Progenitor cell of endocrine pancreas (in vitro differentiated cells): ENCODE data around the gene UTP25. TPM values are rescaled to one million over a fixed set of nuclear protein-coding genes. Genes with fewer than 3 reads are reported as not detected.

Experiments used
- DNase-seq: peaks from one replicate; pipeline ENCODE4 v3.0.0; 2021; ENCODE audit warnings: low spot score; ENCODE audit not compliant: unreplicated experiment
- H3K27ac Mint-ChIP-seq: 2 replicates; pipeline ENCODE4 v1.8.0; 2021; ENCODE audit warnings: mild to moderate bottlenecking, moderate library complexity, mixed read lengths
- H3K27me3 Mint-ChIP-seq: 2 replicates; pipeline ENCODE4 v1.8.0; 2021; ENCODE audit warnings: mixed read lengths
- H3K36me3 Mint-ChIP-seq: 2 replicates; pipeline ENCODE4 v1.8.0; 2022; ENCODE audit warnings: mixed read lengths; ENCODE audit not compliant: insufficient read depth
- H3K4me1 Mint-ChIP-seq: 2 replicates; pipeline ENCODE4 v1.8.0; 2021; ENCODE audit warnings: low read depth, mixed read lengths
- H3K4me3 Mint-ChIP-seq: 2 replicates; pipeline ENCODE4 v1.8.0; 2021; ENCODE audit warnings: low read depth, mild to moderate bottlenecking, moderate library complexity, mixed read lengths
- H3K9me3 Mint-ChIP-seq: 2 replicates; pipeline ENCODE4 v1.8.0; 2021; ENCODE audit warnings: low read depth, mixed read lengths
- total RNA-seq: library from RNA; stranded (reverse); gene quantifications from 2 replicates; pipeline ENCODE4 v1.2.1, GENCODE V29; 2021
- TF ChIP-seq, protein P1 (sequence below): fragments of 200-600 bp; sonication (generic); IDR thresholded peaks from one replicate; pipeline ENCODE4 v1.5.0; 2021; ENCODE audit warnings: antibody characterized with exemption, mild to moderate bottlenecking; ENCODE audit not compliant: unreplicated experiment

UTP25 gene
- total RNA-seq, 1 donor from 2014 or later: 7.8 TPM

DNA sequence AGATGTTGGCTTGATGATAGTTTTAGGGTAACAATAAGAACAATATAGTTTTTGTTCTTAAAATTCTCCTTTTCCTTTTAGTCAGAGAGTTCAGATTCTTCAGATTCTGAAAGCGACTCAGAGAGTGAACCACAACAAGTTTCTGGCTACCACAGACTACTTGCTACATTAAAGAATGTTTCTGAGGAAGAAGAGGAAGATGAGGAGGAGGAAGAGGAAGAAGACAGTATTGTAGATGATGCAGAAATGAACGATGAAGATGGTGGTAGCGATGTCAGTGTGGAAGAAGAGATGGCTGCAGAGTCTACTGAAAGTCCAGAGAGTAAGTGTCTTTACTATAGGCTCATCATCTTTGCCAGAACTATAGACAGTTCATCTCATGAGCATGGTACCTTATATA, 3.0 kb downstream of the UTP25 start:
- no peaks in the 10 kb centered on the region for H3K27me3 Mint-ChIP-seq
- TF ChIP-seq, protein P1, sequence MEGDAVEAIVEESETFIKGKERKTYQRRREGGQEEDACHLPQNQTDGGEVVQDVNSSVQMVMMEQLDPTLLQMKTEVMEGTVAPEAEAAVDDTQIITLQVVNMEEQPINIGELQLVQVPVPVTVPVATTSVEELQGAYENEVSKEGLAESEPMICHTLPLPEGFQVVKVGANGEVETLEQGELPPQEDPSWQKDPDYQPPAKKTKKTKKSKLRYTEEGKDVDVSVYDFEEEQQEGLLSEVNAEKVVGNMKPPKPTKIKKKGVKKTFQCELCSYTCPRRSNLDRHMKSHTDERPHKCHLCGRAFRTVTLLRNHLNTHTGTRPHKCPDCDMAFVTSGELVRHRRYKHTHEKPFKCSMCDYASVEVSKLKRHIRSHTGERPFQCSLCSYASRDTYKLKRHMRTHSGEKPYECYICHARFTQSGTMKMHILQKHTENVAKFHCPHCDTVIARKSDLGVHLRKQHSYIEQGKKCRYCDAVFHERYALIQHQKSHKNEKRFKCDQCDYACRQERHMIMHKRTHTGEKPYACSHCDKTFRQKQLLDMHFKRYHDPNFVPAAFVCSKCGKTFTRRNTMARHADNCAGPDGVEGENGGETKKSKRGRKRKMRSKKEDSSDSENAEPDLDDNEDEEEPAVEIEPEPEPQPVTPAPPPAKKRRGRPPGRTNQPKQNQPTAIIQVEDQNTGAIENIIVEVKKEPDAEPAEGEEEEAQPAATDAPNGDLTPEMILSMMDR: no peak
- no peak overlapping the region for H3K4me3 Mint-ChIP-seq
- no peak overlapping the region for H3K27ac Mint-ChIP-seq
- H3K9me3 Mint-ChIP-seq: peaks cover 4% of the 10 kb centered on the region
- peaks cover 14% of the 10 kb centered on the region for H3K36me3 Mint-ChIP-seq
- DNase-seq: no peak
- H3K4me1 Mint-ChIP-seq: peaks cover 8% of the 10 kb centered on the region

DNA sequence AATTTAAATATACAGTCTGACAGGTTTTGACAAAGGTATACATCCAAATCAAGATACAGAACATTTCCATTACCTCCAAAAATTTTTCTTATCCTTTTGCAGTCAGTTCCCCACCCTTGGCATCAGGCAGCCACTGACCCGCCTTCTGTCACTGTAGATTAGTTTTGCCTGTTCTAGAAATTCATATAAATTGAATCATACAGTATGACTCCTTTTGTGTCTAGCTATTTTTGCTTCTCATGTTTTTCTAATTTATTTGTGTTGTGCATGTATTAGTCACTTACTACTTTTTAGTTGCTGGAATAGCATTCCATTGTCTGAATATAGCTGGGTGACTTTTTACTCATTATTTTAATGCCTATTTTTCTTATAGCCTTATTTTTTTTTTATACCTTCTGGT, 3.8 kb downstream of the UTP25 start:
- TF ChIP-seq, protein P1: no peak
- no peak for DNase-seq
- Mint-ChIP-seq H3K9me3 (peaks cover 4% of the 10 kb centered on the region), H3K27ac (no peak overlapping the region), H3K4me3 (no peak overlapping the region), H3K27me3 (no peaks in the 10 kb centered on the region), H3K36me3 (peaks cover 16% of the 10 kb centered on the region), H3K4me1 (peaks cover 6% of the 10 kb centered on the region)

DNA sequence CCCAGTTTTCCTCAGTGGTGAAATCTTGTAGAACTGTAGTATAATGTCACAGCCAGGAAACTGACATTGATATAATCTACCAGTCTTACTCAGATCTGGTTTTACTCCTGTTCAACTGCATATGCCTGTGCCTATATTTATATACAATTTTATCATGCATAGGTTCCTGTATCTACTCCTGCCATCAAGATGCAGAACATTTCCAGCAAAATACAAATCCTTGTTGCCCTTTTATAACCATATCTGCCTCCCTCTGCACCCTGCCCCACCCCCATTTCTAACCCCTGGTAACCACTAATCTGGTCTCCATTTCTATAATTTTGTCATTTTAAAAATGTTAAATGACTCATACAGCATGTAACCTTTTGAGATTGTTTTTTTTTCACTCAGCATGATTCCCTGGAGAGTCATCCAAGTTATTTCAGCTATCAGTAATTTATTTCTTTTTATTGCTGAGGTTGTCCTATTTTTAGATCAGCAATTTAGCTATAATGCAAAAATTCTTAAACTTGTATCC, 8.1 kb downstream of the UTP25 start:
- Mint-ChIP-seq H3K9me3 (no peaks in the 10 kb centered on the region), H3K4me3 (no peak overlapping the region), H3K36me3 (peaks cover 16% of the 10 kb centered on the region), H3K27ac (no peak overlapping the region), H3K27me3 (no peaks in the 10 kb centered on the region), H3K4me1 (no peaks in the 10 kb centered on the region)
- no peak for DNase-seq
- TF ChIP-seq, protein P1: no peak

DNA sequence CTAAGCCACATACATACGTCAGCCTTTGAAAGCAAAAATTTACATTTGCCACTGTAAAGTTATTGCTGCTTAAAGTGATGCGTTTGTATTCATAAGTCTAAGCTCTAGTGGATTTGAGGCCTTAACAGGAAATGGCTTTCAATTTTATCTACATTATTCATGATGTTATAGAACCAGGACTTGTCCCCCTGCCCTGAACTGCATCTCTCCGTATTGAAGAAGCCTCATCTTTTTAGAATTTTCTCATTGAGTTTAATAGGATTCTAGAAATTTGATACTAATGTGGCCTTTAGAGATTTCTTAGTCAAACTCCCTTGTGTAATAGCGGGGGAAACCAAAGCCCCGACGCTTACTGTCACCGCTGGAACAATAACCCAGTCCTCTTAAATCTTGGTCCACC, 9.9 kb downstream of the UTP25 start:
- no peaks in the 10 kb centered on the region for H3K4me1 Mint-ChIP-seq
- H3K36me3 Mint-ChIP-seq: peaks cover 15% of the 10 kb centered on the region
- no peak for DNase-seq
- no peak overlapping the region for H3K4me3 Mint-ChIP-seq
- H3K27me3 Mint-ChIP-seq: no peaks in the 10 kb centered on the region
- TF ChIP-seq, protein P1: no peak
- no peaks in the 10 kb centered on the region for H3K9me3 Mint-ChIP-seq
- H3K27ac Mint-ChIP-seq: no peak overlapping the region

DNA sequence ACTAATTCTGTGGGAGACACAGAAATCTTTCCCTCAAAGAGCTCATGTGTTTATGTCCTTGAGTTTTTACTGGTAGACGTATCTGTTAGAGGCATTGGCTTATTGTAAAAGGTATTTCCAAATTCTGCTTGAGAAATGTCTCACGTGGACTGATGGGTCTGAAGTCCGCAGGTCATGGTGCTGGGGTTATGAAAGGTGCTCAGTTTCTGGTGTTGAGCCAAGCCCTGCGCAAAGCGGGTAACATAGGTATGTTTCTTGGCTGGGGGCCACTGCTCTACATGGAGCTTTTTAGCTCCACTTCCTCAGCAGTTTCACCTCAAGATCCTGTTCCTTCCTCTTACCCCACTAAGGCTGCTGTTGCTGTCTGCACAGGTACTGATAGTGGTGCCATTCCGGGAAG, 10.8 kb downstream of the UTP25 start:
- no peak overlapping the region for H3K4me3 Mint-ChIP-seq
- no peaks in the 10 kb centered on the region for H3K4me1 Mint-ChIP-seq
- H3K27ac Mint-ChIP-seq: no peak overlapping the region
- TF ChIP-seq, protein P1: no peak
- H3K36me3 Mint-ChIP-seq: peaks cover 16% of the 10 kb centered on the region
- H3K9me3 Mint-ChIP-seq: no peaks in the 10 kb centered on the region
- H3K27me3 Mint-ChIP-seq: no peaks in the 10 kb centered on the region
- DNase-seq: no peak
